NCI-H446 (cell line): ENCODE results near the gene PCDHA6.
A peak's percentile ranks its signal among the peaks of the same experiment; 100 is the strongest.
"Not testable (repeated sequence)": the region's sequence is repeated elsewhere in the genome, so short reads cannot be mapped to it uniquely, and the experiment has no call there.

ENCODE experiments used
- DNase-seq, 2 experiments: peaks; one replicate each; lab custom pipeline; 2025; lab: John Stamatoyannopoulos, UW

Gene PCDHA6

GRCh38 chr5:140822281-140822629 is 5.5 kb upstream of the PCDHA6 start:
- no peak for DNase-seq

GRCh38 chr5:140822969-140823368 is 4.8 kb upstream of the PCDHA6 start:
- not testable (repeated sequence) for DNase-seq

DNA sequence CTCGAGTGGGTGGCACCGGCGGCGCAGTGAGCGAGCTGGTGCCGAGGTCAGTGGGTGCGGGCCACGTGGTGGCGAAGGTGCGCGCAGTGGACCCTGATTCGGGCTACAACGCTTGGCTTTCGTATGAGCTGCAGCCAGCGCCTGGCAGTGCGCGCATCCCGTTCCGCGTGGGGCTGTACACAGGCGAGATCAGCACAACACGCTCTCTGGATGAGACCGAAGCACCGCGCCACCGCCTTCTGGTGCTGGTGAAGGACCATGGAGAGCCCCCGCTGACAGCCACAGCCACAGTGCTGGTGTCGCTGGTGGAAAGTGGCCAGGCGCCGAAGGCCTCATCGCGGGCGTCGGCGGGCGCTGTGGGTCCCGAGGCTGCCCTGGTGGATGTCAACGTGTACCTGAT is 4.3 kb upstream of the PCDHA6 start:
- no peak for DNase-seq

DNA sequence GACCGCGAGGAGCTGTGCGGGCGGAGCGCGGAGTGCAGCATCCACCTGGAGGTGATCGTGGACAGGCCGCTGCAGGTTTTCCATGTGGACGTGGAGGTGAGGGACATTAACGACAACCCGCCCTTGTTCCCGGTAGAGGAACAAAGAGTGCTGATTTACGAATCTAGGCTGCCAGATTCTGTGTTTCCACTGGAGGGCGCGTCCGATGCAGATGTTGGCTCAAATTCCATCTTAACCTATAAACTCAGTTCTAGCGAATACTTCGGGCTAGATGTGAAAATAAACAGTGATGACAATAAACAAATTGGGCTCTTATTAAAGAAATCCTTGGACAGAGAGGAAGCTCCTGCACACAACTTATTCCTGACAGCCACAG is 590 bp downstream of the PCDHA6 start:
- peak; percentile 2 to 46 for DNase-seq

GRCh38 chr5:140829511-140830501 is 2.0 kb downstream of the PCDHA6 start:
- not testable (repeated sequence) for DNase-seq

GRCh38 chr5:140833993-140834392 is 6.2 kb downstream of the PCDHA6 start, which contains the start of gene PCDHA7:
Gene PCDHA7 (plus strand): TSS chr5:140834269. CDS start chr5:140834384, 115 bp downstream.
- no peak for DNase-seq

GRCh38 chr5:140834439-140835008 is 6.8 kb downstream of the PCDHA6 start:
- DNase-seq = not testable (repeated sequence)

GRCh38 chr5:140835622-140836510 is 8.1 kb downstream of the PCDHA6 start:
- DNase-seq = no peak

- DNase-seq = no peak
These were observed 13.5 kb downstream of the PCDHA6 start, which contains the start of gene PCDHA8 for GRCh38 chr5:140840978-140841962. Gene PCDHA8 (plus strand): TSS chr5:140841187. CDS start chr5:140841322, 135 bp downstream.

DNA sequence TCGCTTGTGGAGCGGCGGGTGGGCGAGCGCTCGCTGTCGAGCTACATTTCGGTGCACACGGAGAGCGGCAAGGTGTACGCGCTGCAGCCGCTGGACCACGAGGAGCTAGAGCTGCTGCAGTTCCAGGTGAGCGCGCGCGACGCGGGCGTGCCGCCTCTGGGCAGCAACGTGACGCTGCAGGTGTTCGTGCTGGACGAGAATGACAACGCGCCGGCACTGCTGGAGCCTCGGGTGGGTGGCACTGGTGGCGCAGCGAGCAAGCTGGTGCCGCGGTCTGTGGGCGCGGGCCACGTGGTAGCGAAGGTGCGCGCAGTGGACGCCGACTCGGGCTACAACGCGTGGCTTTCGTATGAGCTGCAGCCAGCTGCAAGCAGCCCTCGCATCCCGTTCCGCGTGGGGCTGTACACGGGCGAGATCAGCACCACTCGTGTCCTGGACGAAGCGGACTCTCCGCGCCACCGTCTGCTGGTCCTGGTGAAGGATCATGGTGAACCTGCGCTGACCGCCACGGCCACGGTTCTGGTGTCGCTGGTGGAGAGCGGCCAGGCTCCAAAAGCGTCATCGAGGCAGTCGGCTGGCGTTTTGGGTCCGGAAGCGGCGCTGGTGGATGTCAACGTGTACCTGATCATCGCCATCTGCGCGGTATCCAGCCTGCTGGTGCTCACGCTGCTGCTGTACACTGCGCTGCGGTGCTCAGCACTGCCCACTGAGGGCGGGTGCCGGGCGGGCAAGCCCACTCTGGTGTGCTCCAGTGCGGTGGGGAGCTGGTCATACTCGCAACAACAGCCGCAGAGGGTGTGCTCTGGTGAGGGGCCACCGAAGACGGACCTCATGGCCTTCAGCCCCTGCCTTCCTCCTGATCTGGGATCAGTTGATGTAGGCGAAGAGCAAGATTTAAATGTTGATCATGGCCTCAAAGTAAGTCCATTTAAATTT is 15.3 kb downstream of the PCDHA6 start:
- no peak for DNase-seq

- not testable (repeated sequence) for DNase-seq
These were observed 20.7 kb downstream of the PCDHA6 start, which contains the start of gene PCDHA9 for GRCh38 chr5:140848139-140849102. Gene PCDHA9 (plus strand): TSS chr5:140848382. CDS start chr5:140848496, 114 bp downstream.

DNA sequence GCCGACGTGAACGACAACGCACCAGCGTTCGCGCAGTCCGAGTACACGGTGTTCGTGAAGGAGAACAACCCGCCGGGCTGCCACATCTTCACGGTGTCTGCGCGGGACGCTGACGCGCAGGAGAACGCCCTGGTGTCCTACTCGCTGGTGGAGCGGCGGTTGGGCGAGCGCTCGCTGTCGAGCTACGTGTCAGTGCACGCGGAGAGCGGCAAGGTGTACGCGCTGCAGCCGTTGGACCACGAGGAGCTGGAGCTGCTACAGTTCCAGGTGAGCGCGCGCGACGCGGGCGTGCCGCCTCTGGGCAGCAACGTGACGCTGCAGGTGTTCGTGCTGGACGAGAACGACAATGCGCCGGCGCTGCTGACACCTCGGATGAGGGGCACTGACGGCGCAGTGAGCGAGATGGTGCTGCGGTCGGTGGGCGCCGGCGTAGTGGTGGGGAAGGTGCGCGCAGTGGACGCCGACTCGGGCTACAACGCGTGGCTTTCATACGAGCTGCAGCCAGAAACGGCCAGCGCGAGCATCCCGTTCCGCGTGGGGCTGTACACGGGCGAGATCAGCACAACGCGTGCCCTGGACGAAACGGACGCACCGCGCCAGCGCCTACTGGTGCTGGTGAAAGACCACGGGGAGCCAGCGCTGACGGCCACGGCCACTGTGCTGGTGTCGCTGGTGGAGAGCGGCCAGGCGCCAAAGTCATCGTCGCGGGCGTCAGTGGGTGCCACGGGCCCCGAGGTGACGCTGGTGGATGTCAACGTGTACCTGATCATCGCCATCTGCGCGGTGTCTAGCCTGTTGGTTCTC is 22.3 kb downstream of the PCDHA6 start:
- not testable (repeated sequence) for DNase-seq

GRCh38 chr5:140855772-140856674 is 28.3 kb downstream of the PCDHA6 start, which contains the start of gene PCDHA10:
Gene PCDHA10 (plus strand): TSS chr5:140855897. CDS start chr5:140856049, 152 bp downstream.
- DNase-seq = no peak

- no peak for DNase-seq
These were observed 29.6 kb downstream of the PCDHA6 start for GRCh38 chr5:140857177-140857986.

DNA sequence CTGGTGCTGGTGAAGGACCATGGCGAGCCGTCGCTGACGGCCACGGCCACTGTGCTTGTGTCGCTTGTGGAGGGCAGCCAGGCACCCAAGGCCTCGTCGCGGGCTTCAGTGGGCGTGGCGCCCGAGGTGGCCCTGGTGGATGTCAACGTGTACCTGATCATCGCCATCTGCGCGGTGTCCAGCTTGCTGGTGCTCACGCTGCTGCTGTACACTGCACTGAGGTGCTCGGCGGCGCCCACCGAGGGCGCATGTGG is 30.2 kb downstream of the PCDHA6 start:
- DNase-seq = no peak
